ENCODE measurements around the gene CDH10.

CDH10 gene

GRCh38 chr5:24505258-24505657 is 139.5 kb downstream of the CDH10 start:
- no peak for TF ChIP-seq CTCF (IDR thresholded peaks at IDR 0.05; ENCODE audit: borderline replicate concordance, insufficient read depth, low read depth, low read length)
- no peak overlapping the region for H3K4me3 ChIP-seq (ENCODE audit: low read depth, low read length)

GRCh38 chr5:24497591-24498157 is 147.1 kb downstream of the CDH10 start:
- TF ChIP-seq CTCF (IDR thresholded peaks at IDR 0.05; ENCODE audit: borderline replicate concordance, insufficient read depth, low read depth, low read length) = no peak
- no peak overlapping the region for H3K4me3 ChIP-seq (ENCODE audit: low read depth, low read length)

- no peak overlapping the region for H3K4me3 ChIP-seq (ENCODE audit: low read depth, low read length)
- no peak for TF ChIP-seq CTCF (IDR thresholded peaks at IDR 0.05; ENCODE audit: borderline replicate concordance, insufficient read depth, low read depth, low read length)
These were observed 147.6 kb downstream of the CDH10 start for GRCh38 chr5:24497145-24497544.

- no peak overlapping the region for H3K4me3 ChIP-seq (ENCODE audit: low read depth, low read length)
- no peak for TF ChIP-seq CTCF (IDR thresholded peaks at IDR 0.05; ENCODE audit: borderline replicate concordance, insufficient read depth, low read depth, low read length)
These were observed 148.5 kb downstream of the CDH10 start for GRCh38 chr5:24496268-24496667.

- H3K4me3 ChIP-seq (ENCODE audit: low read depth, low read length) = no peak overlapping the region
- TF ChIP-seq CTCF (IDR thresholded peaks at IDR 0.05; ENCODE audit: borderline replicate concordance, insufficient read depth, low read depth, low read length) = no peak
These were observed 152.5 kb downstream of the CDH10 start for GRCh38 chr5:24492229-24492628.

- H3K4me3 ChIP-seq (ENCODE audit: low read depth, low read length) = no peak overlapping the region
- TF ChIP-seq CTCF (IDR thresholded peaks at IDR 0.05; ENCODE audit: borderline replicate concordance, insufficient read depth, low read depth, low read length) = no peak
These were observed 153.3 kb downstream of the CDH10 start for GRCh38 chr5:24491490-24491889.

- no peak overlapping the region for H3K4me3 ChIP-seq (ENCODE audit: low read depth, low read length)
- no peak for TF ChIP-seq CTCF (IDR thresholded peaks at IDR 0.05; ENCODE audit: borderline replicate concordance, insufficient read depth, low read depth, low read length)
These were observed 157.2 kb downstream of the CDH10 start for GRCh38 chr5:24487368-24488229.

Measured in GM12875 (cell line).